Body of pancreas (tissue), 4 donors: Measurements from ENCODE around the gene RYR3.

Experiments used
- POLR2A ChIP-seq, 3 donors: fragments of 450-650 bp; IDR thresholded peaks; one replicate each; pipeline ENCODE4 v1.6.1; 2016; ENCODE audit warnings: antibody characterized with exemption in 3 of 3, mild to moderate bottlenecking in 2 of 3
- TF ChIP-seq, protein P1 (sequence below), 7 experiments: fragments of 450-650 bp in 4 of 7; fragments of 200-600 bp in 3 of 7; sonication (generic) in 3 of 7; IDR thresholded peaks; one replicate each; pipeline ENCODE4 v1.5.1; 2016 to 2019; ENCODE audit warnings: antibody characterized with exemption in 7 of 7

GRCh38 chr15:33794453-33794852 lies 483.7 kb downstream of the RYR3 start:
- TF ChIP-seq, protein P1, sequence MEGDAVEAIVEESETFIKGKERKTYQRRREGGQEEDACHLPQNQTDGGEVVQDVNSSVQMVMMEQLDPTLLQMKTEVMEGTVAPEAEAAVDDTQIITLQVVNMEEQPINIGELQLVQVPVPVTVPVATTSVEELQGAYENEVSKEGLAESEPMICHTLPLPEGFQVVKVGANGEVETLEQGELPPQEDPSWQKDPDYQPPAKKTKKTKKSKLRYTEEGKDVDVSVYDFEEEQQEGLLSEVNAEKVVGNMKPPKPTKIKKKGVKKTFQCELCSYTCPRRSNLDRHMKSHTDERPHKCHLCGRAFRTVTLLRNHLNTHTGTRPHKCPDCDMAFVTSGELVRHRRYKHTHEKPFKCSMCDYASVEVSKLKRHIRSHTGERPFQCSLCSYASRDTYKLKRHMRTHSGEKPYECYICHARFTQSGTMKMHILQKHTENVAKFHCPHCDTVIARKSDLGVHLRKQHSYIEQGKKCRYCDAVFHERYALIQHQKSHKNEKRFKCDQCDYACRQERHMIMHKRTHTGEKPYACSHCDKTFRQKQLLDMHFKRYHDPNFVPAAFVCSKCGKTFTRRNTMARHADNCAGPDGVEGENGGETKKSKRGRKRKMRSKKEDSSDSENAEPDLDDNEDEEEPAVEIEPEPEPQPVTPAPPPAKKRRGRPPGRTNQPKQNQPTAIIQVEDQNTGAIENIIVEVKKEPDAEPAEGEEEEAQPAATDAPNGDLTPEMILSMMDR (IDR thresholded peaks at IDR 0.05), result no peak
- no peak for TF ChIP-seq POLR2A (IDR thresholded peaks at IDR 0.05)
